Hypothalamus (tissue), 51 donors: ENCODE data around the gene EBLN2.
A peak's percentile ranks its signal among the peaks of the same experiment; 100 is the strongest.
"Not testable (repeated sequence)": the region's sequence is repeated elsewhere in the genome, so short reads cannot be mapped to it uniquely, and the experiment has no call there.

Experiments used
- DNase-seq, 51 donors: peaks; one replicate each; lab custom pipeline; 2025; lab: John Stamatoyannopoulos, UW

EBLN2 gene

DNA sequence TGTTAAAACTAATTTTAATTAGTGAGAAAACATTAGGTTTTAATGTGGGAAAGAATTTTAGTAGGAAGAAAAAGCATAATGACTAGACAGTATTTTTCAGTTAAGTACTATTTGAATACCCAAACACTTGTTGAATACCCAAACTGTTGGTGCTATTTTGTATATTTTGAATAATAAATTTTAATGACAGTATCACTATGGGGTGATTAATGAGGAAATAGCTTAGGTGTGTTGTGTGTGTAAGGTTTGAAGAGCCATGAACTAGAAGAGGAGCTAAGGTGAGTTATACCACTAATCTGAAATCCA lies 4.7 kb upstream of the EBLN2 start:
- no peak for DNase-seq

GRCh38 chr3:73060302-73060723 lies 1.1 kb upstream of the EBLN2 start:
- no peak for DNase-seq

GRCh38 chr3:73066243-73066642 lies 4.8 kb downstream of the EBLN2 start:
- not testable (repeated sequence) for DNase-seq

GRCh38 chr3:73068419-73068818 lies 7.0 kb downstream of the EBLN2 start:
- no peak for DNase-seq

DNA sequence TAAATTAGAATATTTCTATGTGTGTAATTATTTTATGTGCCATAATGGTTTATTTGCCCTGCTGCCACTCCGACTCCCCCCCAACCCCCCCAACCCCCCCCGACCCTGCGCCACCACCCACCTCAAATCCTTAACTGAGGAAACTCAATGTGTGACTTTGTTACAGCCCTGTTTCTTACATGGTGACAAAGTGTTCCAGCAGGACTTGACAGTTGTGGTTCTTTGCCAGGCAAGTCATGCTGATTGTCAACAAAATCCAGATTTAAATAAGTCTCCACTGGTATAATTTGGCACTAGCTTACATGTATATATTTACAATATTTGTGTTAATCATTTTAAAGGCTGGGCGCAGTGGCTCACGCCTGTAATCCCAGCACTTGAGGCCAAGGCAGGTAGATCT lies 7.7 kb downstream of the EBLN2 start:
- DNase-seq, result no peak

- DNase-seq, result no peak
Measured at GRCh38 chr3:73069775-73070444, 8.5 kb downstream of the EBLN2 start.

DNA sequence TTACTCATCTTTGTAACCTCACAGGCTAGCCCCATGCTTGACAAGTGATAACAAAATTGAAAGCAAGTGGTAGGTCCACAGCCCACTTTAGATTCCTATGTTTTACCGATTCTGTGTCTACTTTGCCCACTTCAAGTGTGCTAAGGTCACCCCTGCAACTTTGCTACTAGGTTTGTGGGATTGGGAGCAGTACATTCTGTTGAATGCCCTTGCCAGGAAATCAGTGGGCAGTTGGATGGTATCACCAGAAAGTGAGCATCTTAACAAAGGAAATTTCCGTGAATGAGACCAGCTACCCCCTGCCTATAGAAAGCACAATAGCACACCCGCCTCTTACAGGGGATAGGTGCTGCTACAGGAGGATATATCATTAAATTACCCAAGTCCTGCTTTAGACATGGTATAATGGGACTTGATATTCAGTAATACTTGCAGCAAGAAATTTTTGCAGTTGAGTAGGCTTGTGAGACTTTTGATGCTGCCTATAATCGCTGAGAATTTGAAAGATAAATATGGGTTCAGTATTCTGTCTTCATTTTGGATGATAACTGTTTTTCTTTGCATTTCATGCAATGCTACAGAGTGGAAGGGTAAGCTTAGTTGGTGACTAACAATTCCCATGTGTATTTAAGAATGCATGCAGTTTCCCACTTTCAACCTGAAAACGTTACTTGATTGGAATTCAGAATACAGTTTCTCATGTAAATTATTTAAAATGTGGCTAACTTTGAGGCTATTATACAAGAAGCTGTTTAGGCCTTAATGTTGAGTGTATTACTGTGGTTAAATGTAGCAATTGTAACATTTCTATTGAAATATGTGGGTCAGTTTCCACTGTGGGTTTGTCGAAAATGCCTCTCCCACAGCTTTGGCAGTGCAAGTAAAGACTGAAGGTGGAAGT lies 9.5 kb downstream of the EBLN2 start:
- no peak for DNase-seq

GRCh38 chr3:73071952-73072351 lies 10.5 kb downstream of the EBLN2 start:
- no peak for DNase-seq

DNA sequence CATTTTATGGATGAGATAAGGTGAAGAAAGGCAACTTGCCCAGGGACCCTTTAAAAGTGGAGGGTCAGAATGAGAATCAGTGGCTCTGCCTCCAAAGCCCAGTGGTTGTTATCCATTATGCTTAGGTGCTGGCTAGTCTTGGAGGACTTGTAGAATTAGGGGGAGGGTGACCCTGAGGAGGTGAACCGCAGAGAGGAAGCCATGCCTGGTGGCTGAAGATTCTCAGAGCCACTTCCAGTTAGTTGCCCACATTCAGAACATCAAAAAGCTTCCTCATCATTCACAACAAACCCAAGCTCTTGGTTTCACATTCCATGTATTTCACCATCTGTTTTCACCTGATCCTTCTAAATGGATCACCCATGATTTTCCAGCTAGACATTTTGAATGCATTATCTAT lies 11.2 kb downstream of the EBLN2 start:
- DNase-seq, result no peak

- DNase-seq, result no peak
Measured at GRCh38 chr3:73073091-73073707, 11.7 kb downstream of the EBLN2 start.

DNA sequence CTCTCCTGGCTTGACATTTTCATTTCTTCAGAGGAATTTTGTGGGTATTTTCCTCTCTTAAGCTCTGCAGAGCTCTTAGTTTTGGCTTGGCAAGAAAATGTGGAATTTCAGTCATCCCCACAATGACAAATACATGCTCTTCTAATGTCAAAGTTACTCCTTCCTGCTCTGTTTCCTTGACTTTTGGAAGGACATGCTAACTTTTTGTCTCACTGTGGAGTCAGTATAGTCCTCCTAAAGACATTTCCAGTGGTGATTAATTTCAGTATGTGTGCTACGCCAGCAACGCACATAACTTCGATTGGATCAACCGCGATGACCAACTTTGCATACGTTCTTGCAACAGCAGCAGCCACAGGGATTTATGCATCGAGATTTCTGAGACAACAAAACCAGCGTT lies 13.3 kb downstream of the EBLN2 start:
- DNase-seq, result no peak

GRCh38 chr3:73080216-73080966 lies 18.9 kb downstream of the EBLN2 start:
- no peak for DNase-seq

- DNase-seq, result no peak
Measured at GRCh38 chr3:73081140-73081539, 19.7 kb downstream of the EBLN2 start.

- no peak for DNase-seq
Measured at GRCh38 chr3:73084170-73084569, 22.7 kb downstream of the EBLN2 start.

GRCh38 chr3:73086071-73086494 lies 24.6 kb downstream of the EBLN2 start:
- DNase-seq, result peak in 26 of 51 donors; percentile 2 to 43 (median 14)

DNA sequence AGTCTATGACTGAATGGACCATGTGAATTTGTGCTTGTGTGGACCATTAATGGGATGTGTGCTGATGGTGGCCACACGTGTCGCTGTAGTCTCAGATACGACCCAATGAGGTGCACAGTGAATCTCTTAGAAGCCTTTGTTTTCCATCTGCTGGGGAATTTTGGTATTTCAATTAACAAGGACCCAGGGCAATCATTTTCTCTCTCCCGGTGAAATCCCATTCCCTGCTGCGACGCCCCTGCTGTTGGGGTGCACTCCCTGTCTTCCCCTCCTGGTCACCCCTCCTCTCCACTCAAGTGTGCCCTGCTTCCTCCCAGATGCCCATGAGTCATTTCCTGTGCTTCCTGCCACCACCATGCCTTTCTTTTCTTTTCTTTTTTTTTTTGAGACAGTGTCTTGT lies 32.7 kb downstream of the EBLN2 start:
- no peak for DNase-seq

- no peak for DNase-seq
Measured at GRCh38 chr3:73094951-73095350, 33.5 kb downstream of the EBLN2 start.

- DNase-seq, result no peak
Measured at GRCh38 chr3:73096169-73096568, 34.7 kb downstream of the EBLN2 start.

- no peak for DNase-seq
Measured at GRCh38 chr3:73098026-73098425, 36.6 kb downstream of the EBLN2 start.

GRCh38 chr3:73098873-73099272 lies 37.4 kb downstream of the EBLN2 start:
- no peak for DNase-seq
